ENCODE data around the gene S100A6. TPM values are rescaled to one million over a fixed set of nuclear protein-coding genes. Genes with fewer than 3 reads are reported as not detected.

The S100A6 gene
- total and polyA plus RNA-seq, 2 experiments from 2014 or later, result 683 to 2,862 TPM

DNA sequence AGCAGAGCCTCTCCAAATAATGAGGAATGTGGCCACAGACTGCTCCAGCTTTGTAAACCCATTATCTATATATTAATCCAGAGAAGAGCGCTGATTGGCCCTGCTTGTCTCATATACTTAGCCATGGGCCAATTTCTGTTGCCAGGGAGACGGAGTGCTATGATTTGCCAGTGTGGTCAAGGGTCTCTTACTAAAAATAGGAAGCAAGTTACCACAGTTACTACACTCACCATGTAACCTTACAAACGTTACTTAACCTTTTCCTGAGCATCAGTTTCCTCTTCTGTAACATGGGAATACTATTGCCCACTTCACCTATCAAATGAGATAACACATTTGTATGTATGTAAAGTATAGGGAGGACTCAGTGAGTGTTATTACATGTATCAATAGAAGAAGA lies 37.6 kb upstream of the S100A6 start:
- peak overlapping the region; percentile 63 for H3K4me2 ChIP-seq (ENCODE audit: unreplicated experiment)
- in situ Hi-C loops (cut with MboI), result no loop called here
- no peak overlapping the region for H2AFZ ChIP-seq
- H3K27me3 ChIP-seq (replicated peaks; ENCODE audit: insufficient read depth), result no peaks in the 10 kb centered on the region
- no peak for DNase-seq
- no peaks in the 10 kb centered on the region for H3K9me2 ChIP-seq (ENCODE audit: insufficient read depth)
- H3K27ac ChIP-seq, result peak overlapping the region; percentile 89
- no peak overlapping the region for H3K4me3 ChIP-seq
- WGBS, 2 experiments (ENCODE audit: low coverage in 1 of 2, low lambda C conversion rate in 2 of 2, missing lambda C conversion rate in 2 of 2), result 75 to 78% methylated on average over 3 of the region's 3 CpGs
- no peaks in the 10 kb centered on the region for H3K9me3 ChIP-seq (ENCODE audit: low read depth)
- peaks cover 27% of the 10 kb centered on the region for H3F3A ChIP-seq (ENCODE audit: insufficient read depth)
- H3K4me1 ChIP-seq (ENCODE audit: insufficient read depth), result peaks cover 32% of the 10 kb centered on the region
- H3K36me3 ChIP-seq (ENCODE audit: low read depth), result no peaks in the 10 kb centered on the region
- H3K79me2 ChIP-seq (ENCODE audit: insufficient read depth), result no peaks in the 10 kb centered on the region
- peak overlapping the region; percentile 72 for H3K9ac ChIP-seq
- H4K20me1 ChIP-seq (ENCODE audit: insufficient read depth), result no peaks in the 10 kb centered on the region
- TF ChIP-seq EZH2 (IDR thresholded peaks at IDR 0.05; ENCODE audit: insufficient read depth, poor library complexity, severe bottlenecking), result no peak
- no peak for TF ChIP-seq EZH2phosphoT487 (IDR thresholded peaks at IDR 0.05; ENCODE audit: insufficient read depth, low read depth)

DNA sequence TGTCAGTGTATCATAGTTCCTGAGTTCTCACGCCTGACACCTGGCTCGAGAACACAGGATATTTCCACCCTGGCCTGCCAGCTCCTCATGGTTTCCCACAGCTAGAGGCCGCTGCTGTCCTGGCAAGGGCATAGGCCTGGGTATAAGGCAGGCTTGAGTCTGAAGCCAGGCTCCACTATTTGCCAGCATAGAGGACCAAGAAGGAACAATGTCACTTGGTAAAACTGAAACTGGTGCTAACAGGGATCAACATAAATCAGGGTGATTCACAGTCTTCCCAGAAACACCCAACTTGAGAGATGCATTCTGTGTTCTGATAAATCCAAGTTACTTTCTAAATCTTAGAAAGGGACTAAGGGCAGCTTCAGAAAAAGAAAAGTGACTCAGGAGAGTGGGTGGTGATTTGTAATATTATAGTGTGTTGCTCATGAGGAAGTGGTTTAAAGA lies 36.8 kb upstream of the S100A6 start:
- H3K27ac ChIP-seq, result peak overlapping the region; percentile 89
- H3F3A ChIP-seq (ENCODE audit: insufficient read depth), result peaks cover 31% of the 10 kb centered on the region
- H3K4me2 ChIP-seq (ENCODE audit: unreplicated experiment), result peak overlapping the region; percentile 63
- no peaks in the 10 kb centered on the region for H4K20me1 ChIP-seq (ENCODE audit: insufficient read depth)
- H3K79me2 ChIP-seq (ENCODE audit: insufficient read depth), result no peaks in the 10 kb centered on the region
- WGBS, 2 experiments (ENCODE audit: low coverage in 1 of 2, low lambda C conversion rate in 2 of 2, missing lambda C conversion rate in 2 of 2), result 0% methylated on average over 3 of the region's 3 CpGs
- peak; percentile 94 for DNase-seq
- no peaks in the 10 kb centered on the region for H3K27me3 ChIP-seq (replicated peaks; ENCODE audit: insufficient read depth)
- no peaks in the 10 kb centered on the region for H3K36me3 ChIP-seq (ENCODE audit: low read depth)
- H2AFZ ChIP-seq, result no peak overlapping the region
- peak overlapping the region; percentile 72 for H3K9ac ChIP-seq
- peak overlapping the region; percentile 39 for H3K4me3 ChIP-seq
- H3K4me1 ChIP-seq (ENCODE audit: insufficient read depth), result peaks cover 32% of the 10 kb centered on the region
- no peaks in the 10 kb centered on the region for H3K9me2 ChIP-seq (ENCODE audit: insufficient read depth)
- in situ Hi-C loops (cut with MboI), result no loop called here
- no peaks in the 10 kb centered on the region for H3K9me3 ChIP-seq (ENCODE audit: low read depth)
- no peak for TF ChIP-seq EZH2phosphoT487 (IDR thresholded peaks at IDR 0.05; ENCODE audit: insufficient read depth, low read depth)
- no peak for TF ChIP-seq EZH2 (IDR thresholded peaks at IDR 0.05; ENCODE audit: insufficient read depth, poor library complexity, severe bottlenecking)

- peaks cover 39% of the 10 kb centered on the region for H3K4me1 ChIP-seq (ENCODE audit: insufficient read depth)
- H3K27ac ChIP-seq, result peak overlapping the region; percentile 89
- H3K36me3 ChIP-seq (ENCODE audit: low read depth), result no peaks in the 10 kb centered on the region
- no peaks in the 10 kb centered on the region for H3K9me3 ChIP-seq (ENCODE audit: low read depth)
- no peak overlapping the region; the same call in 1 of the 2 replicates for H3K4me3 ChIP-seq
- in situ Hi-C loops (cut with MboI), result no loop called here
- H3F3A ChIP-seq (ENCODE audit: insufficient read depth), result peaks cover 37% of the 10 kb centered on the region
- no peaks in the 10 kb centered on the region for H3K79me2 ChIP-seq (ENCODE audit: insufficient read depth)
- H3K9me2 ChIP-seq (ENCODE audit: insufficient read depth), result no peaks in the 10 kb centered on the region
- DNase-seq, result no peak
- TF ChIP-seq EZH2 (IDR thresholded peaks at IDR 0.05; ENCODE audit: insufficient read depth, poor library complexity, severe bottlenecking) (no peak), EZH2phosphoT487 (IDR thresholded peaks at IDR 0.05; ENCODE audit: insufficient read depth, low read depth) (no peak)
- H3K27me3 ChIP-seq (replicated peaks; ENCODE audit: insufficient read depth), result no peaks in the 10 kb centered on the region
- H3K9ac ChIP-seq, result peak overlapping the region; percentile 72
- H3K4me2 ChIP-seq (ENCODE audit: unreplicated experiment), result peak overlapping the region; percentile 63
- 67 to 74% methylated on average over 7 of the region's 7 CpGs for WGBS, 2 experiments (ENCODE audit: low coverage in 1 of 2, low lambda C conversion rate in 2 of 2, missing lambda C conversion rate in 2 of 2)
- H4K20me1 ChIP-seq (ENCODE audit: insufficient read depth), result no peaks in the 10 kb centered on the region
- H2AFZ ChIP-seq, result no peak overlapping the region
Observed at GRCh38 chr1:153571706-153572105, 35.9 kb upstream of the S100A6 start.

DNA sequence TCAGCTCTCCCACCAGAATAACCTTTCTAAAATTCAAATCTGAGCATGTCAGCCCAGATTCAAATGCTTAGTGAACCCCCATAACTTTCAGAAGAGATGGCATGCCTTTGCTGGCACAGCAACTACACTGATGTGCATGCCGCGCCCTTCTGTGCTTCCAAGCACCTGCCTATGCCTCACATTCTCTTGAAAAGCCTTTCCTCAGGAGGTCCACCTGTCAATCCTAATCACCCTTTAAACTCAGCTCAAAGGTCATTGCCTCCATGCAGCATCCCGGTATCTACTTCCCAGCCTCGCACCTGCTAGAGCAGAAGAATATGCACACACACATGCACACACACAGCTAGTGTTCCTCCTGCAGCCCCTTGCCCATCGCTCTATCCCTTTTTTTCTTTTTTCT lies 35.1 kb upstream of the S100A6 start:
- H3K4me2 ChIP-seq (ENCODE audit: unreplicated experiment), result no peak overlapping the region
- no peaks in the 10 kb centered on the region for H3K36me3 ChIP-seq (ENCODE audit: low read depth)
- H3K27ac ChIP-seq, result no peak overlapping the region
- H3K9ac ChIP-seq, result no peak overlapping the region
- no peaks in the 10 kb centered on the region for H3K9me3 ChIP-seq (ENCODE audit: low read depth)
- H3K9me2 ChIP-seq (ENCODE audit: insufficient read depth), result no peaks in the 10 kb centered on the region
- 99% methylated on average over 5 of the region's 5 CpGs for WGBS, 2 experiments (ENCODE audit: low coverage in 1 of 2, low lambda C conversion rate in 2 of 2, missing lambda C conversion rate in 2 of 2)
- H3K4me1 ChIP-seq (ENCODE audit: insufficient read depth), result peaks cover 43% of the 10 kb centered on the region
- TF ChIP-seq EZH2phosphoT487 (IDR thresholded peaks at IDR 0.05; ENCODE audit: insufficient read depth, low read depth), result no peak
- no peak for TF ChIP-seq EZH2 (IDR thresholded peaks at IDR 0.05; ENCODE audit: insufficient read depth, poor library complexity, severe bottlenecking)
- H4K20me1 ChIP-seq (ENCODE audit: insufficient read depth), result no peaks in the 10 kb centered on the region
- no peak overlapping the region for H2AFZ ChIP-seq
- no peaks in the 10 kb centered on the region for H3K27me3 ChIP-seq (replicated peaks; ENCODE audit: insufficient read depth)
- no peak for DNase-seq
- peaks cover 39% of the 10 kb centered on the region for H3F3A ChIP-seq (ENCODE audit: insufficient read depth)
- no peak overlapping the region for H3K4me3 ChIP-seq
- no peaks in the 10 kb centered on the region for H3K79me2 ChIP-seq (ENCODE audit: insufficient read depth)
- in situ Hi-C loops (cut with MboI), result no loop called here

DNA sequence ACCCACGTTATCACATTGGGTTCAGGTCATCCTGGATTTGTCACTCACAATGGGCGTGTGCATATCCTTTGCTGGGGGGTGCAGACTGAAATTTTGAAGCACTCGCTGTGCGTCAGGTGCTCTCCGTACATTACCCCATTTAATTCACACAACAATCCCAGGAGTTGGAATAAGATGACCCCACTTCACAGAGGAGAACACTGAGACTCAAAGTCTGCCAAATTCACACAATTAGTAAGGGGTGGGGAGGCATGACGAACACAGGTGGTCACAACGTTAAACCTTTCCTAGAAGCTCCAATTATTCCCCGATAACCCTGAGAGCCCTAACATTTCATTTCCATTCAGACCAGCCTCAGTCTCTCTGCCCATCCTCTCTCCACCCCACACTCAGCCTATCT lies 33.7 kb upstream of the S100A6 start:
- TF ChIP-seq EZH2 (IDR thresholded peaks at IDR 0.05; ENCODE audit: insufficient read depth, poor library complexity, severe bottlenecking) (no peak), EZH2phosphoT487 (IDR thresholded peaks at IDR 0.05; ENCODE audit: insufficient read depth, low read depth) (no peak)
- WGBS, 2 experiments (ENCODE audit: low coverage in 1 of 2, low lambda C conversion rate in 2 of 2, missing lambda C conversion rate in 2 of 2), result 92% methylated on average over 8 of the region's 8 CpGs
- H3K4me1 ChIP-seq (ENCODE audit: insufficient read depth), result peaks cover 54% of the 10 kb centered on the region
- no peak overlapping the region for H3K4me2 ChIP-seq (ENCODE audit: unreplicated experiment)
- no peak overlapping the region for H3K27ac ChIP-seq
- no peaks in the 10 kb centered on the region for H3K27me3 ChIP-seq (replicated peaks; ENCODE audit: insufficient read depth)
- no peaks in the 10 kb centered on the region for H3K9me3 ChIP-seq (ENCODE audit: low read depth)
- no peak for DNase-seq
- H2AFZ ChIP-seq, result no peak overlapping the region
- no peaks in the 10 kb centered on the region for H4K20me1 ChIP-seq (ENCODE audit: insufficient read depth)
- in situ Hi-C loops (cut with MboI), result no loop called here
- H3K79me2 ChIP-seq (ENCODE audit: insufficient read depth), result no peaks in the 10 kb centered on the region
- H3K9me2 ChIP-seq (ENCODE audit: insufficient read depth), result no peaks in the 10 kb centered on the region
- H3K4me3 ChIP-seq, result no peak overlapping the region
- H3F3A ChIP-seq (ENCODE audit: insufficient read depth), result peaks cover 40% of the 10 kb centered on the region
- H3K36me3 ChIP-seq (ENCODE audit: low read depth), result no peaks in the 10 kb centered on the region
- H3K9ac ChIP-seq, result no peak overlapping the region
